ENCODE results near the gene MICAL2. TPM values are rescaled to one million over a fixed set of nuclear protein-coding genes. Genes with fewer than 3 reads are reported as not detected.

The MICAL2 gene
- total RNA-seq, 2 experiments from 2014 or later, result not detected

- H3K27ac ChIP-seq (ENCODE audit: low read depth, low read length, poor library complexity, severe bottlenecking), result no peak overlapping the region
- no peak overlapping the region for H3K4me2 ChIP-seq (ENCODE audit: low read length)
These were observed 49.8 kb downstream of the MICAL2 start for GRCh38 chr11:12160231-12160630.

DNA sequence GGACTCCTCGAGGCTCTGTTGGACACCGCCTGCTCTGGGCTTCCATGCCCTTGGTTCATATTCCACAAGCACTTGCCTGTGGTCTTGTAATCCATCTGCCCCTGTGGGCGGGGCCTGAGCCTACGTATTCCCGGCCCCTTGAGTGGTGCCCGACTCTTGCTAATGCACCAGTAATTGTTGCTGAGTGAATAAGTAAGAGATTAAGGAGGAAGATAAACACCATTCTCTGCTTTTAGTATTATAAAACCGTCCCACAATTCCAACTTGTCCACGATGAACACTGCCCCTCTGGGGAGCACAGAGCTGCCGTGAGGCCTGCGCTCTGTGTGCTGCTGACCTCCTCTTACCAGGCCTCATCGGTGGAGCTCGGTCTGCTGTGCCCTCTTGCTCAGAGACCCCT lies 50.3 kb downstream of the MICAL2 start:
- Histone ChIP-seq H3K36me3 (ENCODE audit: insufficient read depth, low read length) (no peaks in the 10 kb centered on the region), H3K4me1 (ENCODE audit: insufficient read depth, low read length, poor library complexity, severe bottlenecking) (no peaks in the 10 kb centered on the region), H3K4me2 (ENCODE audit: low read length) (no peak overlapping the region), H3K4me3 (ENCODE audit: low read depth, low read length, poor library complexity, severe bottlenecking) (no peak overlapping the region), H4K20me1 (ENCODE audit: insufficient read depth, low read length) (no peaks in the 10 kb centered on the region), H2AFZ (ENCODE audit: low read length) (no peak overlapping the region), H3K9me2 (ENCODE audit: insufficient read depth, low read length) (no peaks in the 10 kb centered on the region), H3K9me3 (ENCODE audit: low read length) (no peaks in the 10 kb centered on the region), H3K79me2 (ENCODE audit: insufficient read depth, low read depth, low read length) (no peaks in the 10 kb centered on the region), H3K27ac (ENCODE audit: low read depth, low read length, poor library complexity, severe bottlenecking) (no peak overlapping the region)
- TF ChIP-seq CTCF (conservative IDR thresholded peaks at IDR 0.05; ENCODE audit: low read length) (no peak), EZH2phosphoT487 (IDR thresholded peaks at IDR 0.05; ENCODE audit: borderline replicate concordance, low read depth, low read length) (no peak)
- intact Hi-C loops (cut with micrococcal nuclease; ENCODE audit: unreplicated experiment), result no loop called here
- BruUV-seq (replicated peaks), result no TSS peak
- no peak for DNase-seq (ENCODE audit: low spot score)
- POLR2A ChIA-PET, result no interaction called here
- CTCF ChIA-PET (ENCODE audit: unreplicated experiment), result no interaction called here

More at GRCh38 chr11:12160231-12160630, 49.8 kb downstream of the MICAL2 start:
- no TSS peak for BruUV-seq (replicated peaks)
- Histone ChIP-seq H3K79me2 (ENCODE audit: insufficient read depth, low read depth, low read length) (no peaks in the 10 kb centered on the region), H3K9me3 (ENCODE audit: low read length) (no peaks in the 10 kb centered on the region), H2AFZ (ENCODE audit: low read length) (no peak overlapping the region), H3K9me2 (ENCODE audit: insufficient read depth, low read length) (no peaks in the 10 kb centered on the region), H3K36me3 (ENCODE audit: insufficient read depth, low read length) (no peaks in the 10 kb centered on the region), H3K4me1 (ENCODE audit: insufficient read depth, low read length, poor library complexity, severe bottlenecking) (no peaks in the 10 kb centered on the region), H3K4me3 (ENCODE audit: low read depth, low read length, poor library complexity, severe bottlenecking) (no peak overlapping the region), H4K20me1 (ENCODE audit: insufficient read depth, low read length) (no peaks in the 10 kb centered on the region)
- CTCF ChIA-PET (ENCODE audit: unreplicated experiment), result no interaction called here
- DNase-seq (ENCODE audit: low spot score), result no peak
- intact Hi-C loops (cut with micrococcal nuclease; ENCODE audit: unreplicated experiment), result no loop called here
- TF ChIP-seq CTCF (conservative IDR thresholded peaks at IDR 0.05; ENCODE audit: low read length), result no peak
- TF ChIP-seq EZH2phosphoT487 (IDR thresholded peaks at IDR 0.05; ENCODE audit: borderline replicate concordance, low read depth, low read length), result no peak
- POLR2A ChIA-PET, result no interaction called here

- Histone ChIP-seq H3K36me3 (ENCODE audit: insufficient read depth, low read length) (no peaks in the 10 kb centered on the region), H4K20me1 (ENCODE audit: insufficient read depth, low read length) (no peaks in the 10 kb centered on the region), H3K9me3 (ENCODE audit: low read length) (no peaks in the 10 kb centered on the region), H3K4me1 (ENCODE audit: insufficient read depth, low read length, poor library complexity, severe bottlenecking) (no peaks in the 10 kb centered on the region), H3K79me2 (ENCODE audit: insufficient read depth, low read depth, low read length) (no peaks in the 10 kb centered on the region), H3K4me3 (ENCODE audit: low read depth, low read length, poor library complexity, severe bottlenecking) (no peak overlapping the region), H2AFZ (ENCODE audit: low read length) (no peak overlapping the region), H3K9me2 (ENCODE audit: insufficient read depth, low read length) (no peaks in the 10 kb centered on the region), H3K4me2 (ENCODE audit: low read length) (no peak overlapping the region), H3K27ac (ENCODE audit: low read depth, low read length, poor library complexity, severe bottlenecking) (no peak overlapping the region)
- TF ChIP-seq CTCF (conservative IDR thresholded peaks at IDR 0.05; ENCODE audit: low read length), result no peak
- no peak for TF ChIP-seq EZH2phosphoT487 (IDR thresholded peaks at IDR 0.05; ENCODE audit: borderline replicate concordance, low read depth, low read length)
- no TSS peak for BruUV-seq (replicated peaks)
- POLR2A ChIA-PET, result no interaction called here
- no peak for DNase-seq (ENCODE audit: low spot score)
- intact Hi-C loops (cut with micrococcal nuclease; ENCODE audit: unreplicated experiment), result no loop called here
- CTCF ChIA-PET (ENCODE audit: unreplicated experiment), result no interaction called here
These were observed 50.7 kb downstream of the MICAL2 start for GRCh38 chr11:12161137-12161536.

Data from OCI-LY7 (cell line).